IMR-90 (cell line): ENCODE measurements around the gene NEURL4. TPM values are rescaled to one million over a fixed set of nuclear protein-coding genes. Genes with fewer than 3 reads are reported as not detected.
A peak's percentile ranks its signal among the peaks of the same experiment; 100 is the strongest.

Experiments
- ATAC-seq: fragments of 200-7000 bp; cut with Tn5 transposase; 2 replicates; pipeline ENCODE4 v1.9.1; 2020; ENCODE audit warnings: low read depth, mild to moderate bottlenecking, moderate library complexity
- BruUV-seq: library from RNA; stranded (reverse); fragments of 400-500 nt; replicated peaks from 2 replicates; lab custom pipeline; 2021; lab: Mats Ljungman, UMichigan
- CTCF ChIA-PET: fragments of 300-600 bp; formaldehyde crosslinking; extraction: SDS; loops from one replicate; lab custom pipeline; 2021; ENCODE audit warnings: antibody characterized with exemption; lab: Yijun Ruan, JAX
- POLR2A ChIA-PET: fragments of 300-600 bp; sonication (Branson Sonifier 250); formaldehyde crosslinking; loops from one replicate; lab custom pipeline; 2022; ENCODE audit warnings: antibody characterized with exemption; ENCODE audit not compliant: unreplicated experiment; lab: Charles Lee
- DNase-seq: peaks from one replicate; pipeline ENCODE4 v3.0.0; 2013
- H2AFZ ChIP-seq: replicated peaks from 2 replicates; pipeline ENCODE3; 2013; ENCODE audit warnings: low read length, mild to moderate bottlenecking; ENCODE audit not compliant: poor library complexity
- H2AK5ac ChIP-seq: 2 replicates; pipeline ENCODE4 v1.6.1; 2013; ENCODE audit warnings: low read depth, low read length, inconsistent platforms
- H2AK9ac ChIP-seq: replicated peaks from 2 replicates; pipeline ENCODE3; 2013; ENCODE audit warnings: mild to moderate bottlenecking, low read depth, low read length, moderate library complexity; ENCODE audit not compliant: poor library complexity
- H2BK120ac ChIP-seq: 2 replicates; pipeline ENCODE4 v1.6.1; 2013; ENCODE audit warnings: low read depth, low read length, inconsistent platforms
- H2BK15ac ChIP-seq: 3 replicates; pipeline ENCODE4 v1.6.1; 2013; ENCODE audit warnings: low read depth, low read length, inconsistent platforms
- H2BK20ac ChIP-seq: 2 replicates; pipeline ENCODE4 v1.6.1; 2013; ENCODE audit warnings: low read depth, mild to moderate bottlenecking, inconsistent platforms, low read length, moderate library complexity
- H2BK5ac ChIP-seq: 2 replicates; pipeline ENCODE4 v1.6.1; 2013; ENCODE audit warnings: mild to moderate bottlenecking, low read depth, low read length, inconsistent platforms; ENCODE audit not compliant: poor library complexity, severe bottlenecking
- H3K14ac ChIP-seq: replicated peaks from 2 replicates; pipeline ENCODE4 v1.6.1; 2013; ENCODE audit warnings: low read depth, low read length, inconsistent platforms
- H3K18ac ChIP-seq: 2 replicates; pipeline ENCODE4 v1.6.1; 2013; ENCODE audit warnings: low read depth, low read length, control low read depth
- H3K23ac ChIP-seq: 2 replicates; pipeline ENCODE4 v1.6.1; 2013; ENCODE audit warnings: low read depth, low read length, inconsistent platforms
- H3K27ac ChIP-seq: 2 replicates; pipeline ENCODE4 v1.5.1; 2013; ENCODE audit warnings: mild to moderate bottlenecking, control low read depth, low read length; ENCODE audit not compliant: insufficient read depth
- H3K27me3 ChIP-seq: 2 replicates; pipeline ENCODE4 v1.6.1; 2013; ENCODE audit warnings: low read length; ENCODE audit not compliant: control insufficient read depth, insufficient read depth
- H3K36me3 ChIP-seq: 2 replicates; pipeline ENCODE4 v1.6.1; 2013; ENCODE audit warnings: low read length, mixed read lengths; ENCODE audit not compliant: control insufficient read depth, insufficient read depth
- H3K4ac ChIP-seq: 2 replicates; pipeline ENCODE4 v1.6.1; 2013; ENCODE audit warnings: low read depth, low read length, inconsistent platforms
- H3K4me1 ChIP-seq: 2 replicates; pipeline ENCODE4 v1.6.1; 2013; ENCODE audit warnings: low read length, mixed read lengths; ENCODE audit not compliant: control insufficient read depth, insufficient read depth
- H3K4me2 ChIP-seq: 2 replicates; pipeline ENCODE4 v1.6.1; 2013; ENCODE audit warnings: low read depth, mild to moderate bottlenecking, control low read depth, low read length, moderate library complexity
- H3K4me3 ChIP-seq: 2 replicates; pipeline ENCODE4 v1.5.1; 2013; ENCODE audit warnings: low read depth, mild to moderate bottlenecking, control low read depth, low read length, moderate library complexity; ENCODE audit not compliant: insufficient read depth
- H3K56ac ChIP-seq: 2 replicates; pipeline ENCODE4 v1.6.1; 2013; ENCODE audit warnings: low read length, inconsistent platforms; ENCODE audit not compliant: insufficient read depth; ENCODE audit errors: extremely low read depth
- H3K79me1 ChIP-seq, 2 experiments: 2 replicates each; pipeline ENCODE4 v1.6.1; 2013; ENCODE audit warnings: low read length in 2 of 2, inconsistent platforms in 1 of 2, low read depth in 1 of 2
- H3K9ac ChIP-seq: 2 replicates; pipeline ENCODE4 v1.6.1; 2013; ENCODE audit warnings: low read depth, low read length, control low read depth
- H3K9me1 ChIP-seq: 2 replicates; pipeline ENCODE4 v1.6.1; 2013; ENCODE audit warnings: low read length, inconsistent platforms; ENCODE audit not compliant: insufficient read depth
- H3K9me3 ChIP-seq: 2 replicates; pipeline ENCODE4 v1.6.1; 2013; ENCODE audit warnings: low read length; ENCODE audit not compliant: control insufficient read depth, insufficient read depth
- H4K20me1 ChIP-seq: 2 replicates; pipeline ENCODE4 v1.6.1; 2013; ENCODE audit warnings: low read length, inconsistent platforms; ENCODE audit not compliant: insufficient read depth
- H4K5ac ChIP-seq: 2 replicates; pipeline ENCODE4 v1.6.1; 2013; ENCODE audit warnings: mild to moderate bottlenecking, low read depth, low read length, control low read depth
- H4K8ac ChIP-seq, 2 experiments: 2 replicates each; pipeline ENCODE4 v1.6.1; 2013; ENCODE audit warnings: low read depth in 2 of 2, low read length in 2 of 2, control low read depth in 1 of 2, inconsistent platforms in 1 of 2
- H4K91ac ChIP-seq: 2 replicates; pipeline ENCODE4 v1.6.1; 2013; ENCODE audit warnings: low read depth, low read length, inconsistent platforms; ENCODE audit not compliant: insufficient read depth
- BHLHE40 ChIP-seq: fragments of 150-350 bp; IDR thresholded peaks from 2 replicates; pipeline ENCODE4 v1.6.1; 2016; ENCODE audit warnings: mild to moderate bottlenecking, low read depth, low read length
- CEBPB ChIP-seq: IDR thresholded peaks from 2 replicates; pipeline ENCODE4 v1.6.1; 2012; ENCODE audit warnings: low read depth, low read length, improper control_type of control experiment
- CHD1 ChIP-seq: IDR thresholded peaks from 2 replicates; pipeline ENCODE4 v1.6.1; 2012; ENCODE audit warnings: low read depth, low read length, improper control_type of control experiment
- CTCF ChIP-seq: conservative IDR thresholded peaks from 2 replicates; pipeline ENCODE4 v1.5.1; 2012; ENCODE audit warnings: mild to moderate bottlenecking, low read depth, low read length, improper control_type of control experiment
- ELK1 ChIP-seq: fragments of 150-350 bp; IDR thresholded peaks from 2 replicates; pipeline ENCODE4 v1.6.1; 2016; ENCODE audit warnings: low read depth, mild to moderate bottlenecking, low read length, moderate library complexity, borderline replicate concordance
- FOS ChIP-seq: fragments of 150-350 bp; IDR thresholded peaks from 2 replicates; pipeline ENCODE4 v1.6.1; 2016; ENCODE audit warnings: low read depth, low read length
- MAFK ChIP-seq: IDR thresholded peaks from 2 replicates; pipeline ENCODE4 v1.6.1; 2012; ENCODE audit warnings: low read depth, low read length, improper control_type of control experiment
- MAZ ChIP-seq: IDR thresholded peaks from 2 replicates; pipeline ENCODE4 v1.6.1; 2012; ENCODE audit warnings: low read depth, mild to moderate bottlenecking, low read length, improper control_type of control experiment, moderate library complexity, borderline replicate concordance
- MXI1 ChIP-seq: IDR thresholded peaks from 2 replicates; pipeline ENCODE4 v1.6.1; 2012; ENCODE audit warnings: low read depth, mild to moderate bottlenecking, low read length, moderate library complexity, borderline replicate concordance
- NFE2L2 ChIP-seq: fragments of 150-350 bp; IDR thresholded peaks from 2 replicates; pipeline ENCODE4 v1.6.1; 2016; ENCODE audit warnings: low read depth, mild to moderate bottlenecking, low read length
- POLR2A ChIP-seq: IDR thresholded peaks from 2 replicates; pipeline ENCODE4 v1.6.1; 2012; ENCODE audit warnings: mild to moderate bottlenecking, low read depth, low read length
- RAD21 ChIP-seq: IDR thresholded peaks from 2 replicates; pipeline ENCODE4 v1.6.1; 2012; ENCODE audit warnings: low read length, improper control_type of control experiment
- RCOR1 ChIP-seq: IDR thresholded peaks from 2 replicates; pipeline ENCODE4 v1.6.1; 2012; ENCODE audit warnings: mild to moderate bottlenecking, low read length, improper control_type of control experiment; ENCODE audit not compliant: insufficient replicate concordance
- RFX5 ChIP-seq: IDR thresholded peaks from 2 replicates; pipeline ENCODE4 v1.8.0; 2012; ENCODE audit warnings: low read depth, mild to moderate bottlenecking, low read length, moderate library complexity
- SMC3 ChIP-seq: fragments of 150-350 bp; IDR thresholded peaks from 2 replicates; pipeline ENCODE4 v1.6.1; 2016; ENCODE audit warnings: low read depth, mild to moderate bottlenecking, antibody characterized with exemption, low read length, moderate library complexity
- USF2 ChIP-seq: fragments of 150-350 bp; IDR thresholded peaks from 2 replicates; pipeline ENCODE4 v1.6.1; 2017; ENCODE audit warnings: mild to moderate bottlenecking, antibody characterized with exemption, low read length, low read depth
- WGBS, 2 experiments: methylation state at CpG; one replicate each; pipeline versions ENCODE4 v1.1.5 to v1.1.7; 2013; ENCODE audit warnings: missing lambda C conversion rate in 2 of 2; ENCODE audit not compliant: insufficient read length in 1 of 2; ENCODE audit errors: extremely low coverage in 2 of 2; 5-methylcytosine and 5-hydroxymethylcytosine counted together
- dilution Hi-C: fragments of 300-500 bp; cut with HindIII; formaldehyde crosslinking; loops from one replicate; pipeline ENCODE4 v1.14.3; 2018; ENCODE audit warnings: low sequenced_read_pairs; ENCODE audit not compliant: unreplicated experiment
- in situ Hi-C: fragments of 300-500 bp; cut with MboI; formaldehyde crosslinking; loops from 3 replicates; pipeline ENCODE4 v1.14.3; 2019; ENCODE audit warnings: low sequenced_read_pairs, inconsistent platforms, mixed read lengths
- intact Hi-C: fragments of 100-400 bp; cut with micrococcal nuclease; formaldehyde crosslinking; loops from 2 replicates; pipeline ENCODE4 v1.10.0; 2022
- polyA plus RNA-seq, 3 experiments: library from polyadenylated mRNA; depleted of rRNA; stranded (reverse); fragments of >200 nt; gene quantifications; 2 replicates each; pipeline ENCODE4 v1.2.3, GENCODE V29; 2012; ENCODE audit warnings: low replicate concordance in 1 of 3
- total RNA-seq: library from RNA; depleted of rRNA; stranded (reverse); fragments of >200 nt; gene quantifications from 2 replicates; pipeline ENCODE4 v1.2.3, GENCODE V29; 2012

NEURL4 gene
- total and polyA plus RNA-seq, 2 of the 4 experiments (the other 2 are of a cell fraction): 8.4 to 23.3 TPM

GRCh38 chr17:7312432-7313087 lies 16.6 kb downstream of the NEURL4 start:
- Histone ChIP-seq H3K9me3 (no peaks in the 10 kb centered on the region), H3K9me1 (peaks cover 16% of the 10 kb centered on the region), H2BK20ac (no peak overlapping the region), H3K4me3 (no peak overlapping the region), H3K36me3 (peaks cover 45% of the 10 kb centered on the region), H3K27ac (no peak overlapping the region), H4K5ac (no peak overlapping the region), H3K79me1 (peaks cover 25 to 66% of the 10 kb centered on the region in 2 experiments), H2BK15ac (no peak overlapping the region), H2BK5ac (no peak overlapping the region), H2AFZ (no peak overlapping the region), H3K9ac (no peak overlapping the region), H3K56ac (no peak overlapping the region), H2AK5ac (no peak overlapping the region), H4K91ac (no peak overlapping the region), H3K14ac (no peak overlapping the region), H2AK9ac (peak overlapping the region; percentile 68), H3K27me3 (no peaks in the 10 kb centered on the region), H3K4ac (no peak overlapping the region), H3K4me2 (no peak overlapping the region), H3K18ac (no peak overlapping the region), H2BK120ac (no peak overlapping the region), H3K4me1 (peaks cover 7% of the 10 kb centered on the region), H4K8ac (no peak overlapping the region), H4K20me1 (peaks cover 65% of the 10 kb centered on the region), H3K23ac (no peak overlapping the region)
- intact Hi-C loops: no loop called here
- ATAC-seq (no peak), DNase-seq (no peak)
- no CpG with 5 or more reads among the region's 7 CpGs for WGBS, 2 experiments
- dilution Hi-C loops: no loop called here
- no peak for TF ChIP-seq RCOR1
- no peak for TF ChIP-seq NFE2L2
- no peak for TF ChIP-seq ELK1
- no peak for TF ChIP-seq MXI1
- TF ChIP-seq RAD21: no peak
- no peak for TF ChIP-seq CTCF
- no peak for TF ChIP-seq MAFK
- no peak for TF ChIP-seq CHD1
- no peak for TF ChIP-seq RFX5
- TF ChIP-seq USF2: no peak
- TF ChIP-seq BHLHE40: no peak
- no peak for TF ChIP-seq POLR2A
- TF ChIP-seq SMC3: no peak
- TF ChIP-seq MAZ: no peak
- no peak for TF ChIP-seq FOS
- no peak for TF ChIP-seq CEBPB
- no TSS peak for BruUV-seq
- CTCF ChIA-PET: no interaction called here
- in situ Hi-C loops: no loop called here
- POLR2A ChIA-PET: no interaction called here
